Liver (tissue), 3 donors: ENCODE measurements around the gene PTH1R.

Experiments
- CTCF ChIP-seq: fragments of 150-350 bp; IDR thresholded peaks from 2 replicates; pipeline ENCODE4 v1.5.1; 2017; ENCODE audit warnings: improper control_type of control experiment, low read depth, low read length; ENCODE audit not compliant: missing input control
- GABPA ChIP-seq, 2 donors: IDR thresholded peaks in 1 of 2; conservative IDR thresholded peaks in 1 of 2; 2 replicates each; pipeline ENCODE4 v1.6.1; 2016; ENCODE audit warnings: antibody characterized with exemption in 2 of 2, mild to moderate bottlenecking in 1 of 2, moderate library complexity in 1 of 2
- TAF1 ChIP-seq: conservative IDR thresholded peaks from 2 replicates; pipeline ENCODE4 v1.6.1; 2016; ENCODE audit warnings: antibody characterized with exemption, mild to moderate bottlenecking
- YY1 ChIP-seq: IDR thresholded peaks from 2 replicates; pipeline ENCODE4 v1.6.1; 2016; ENCODE audit warnings: antibody characterized with exemption, mild to moderate bottlenecking
- donor health status: healthy.
- donor health status: healthy.

GRCh38 chr3:46891132-46891531 is 13.6 kb downstream of the PTH1R start:
- no peak for TF ChIP-seq GABPA (IDR thresholded peaks at IDR 0.05 in 1 of 2, conservative IDR thresholded peaks at IDR 0.05 in 1 of 2)
- TF ChIP-seq YY1: no peak
- no peak for TF ChIP-seq CTCF
- TF ChIP-seq TAF1: no peak
